WTC11 (cell line): ENCODE measurements around the gene MAML2. TPM values are rescaled to one million over a fixed set of nuclear protein-coding genes. Genes with fewer than 3 reads are reported as not detected.

ENCODE experiments used
- ATAC-seq: fragments of 200-7000 bp; cut with Tn5 transposase; 2 replicates; pipeline ENCODE4 v1.10.0; 2021; ENCODE audit warnings: mild to moderate bottlenecking, moderate library complexity
- CTCF ChIA-PET: fragments of 300-600 bp; sonication (Branson Sonifier 250); formaldehyde crosslinking; loops from one replicate; lab custom pipeline; 2021; ENCODE audit warnings: antibody characterized with exemption; lab: Charles Lee
- POLR2A ChIA-PET: fragments of 350-600 bp; sonication (Branson Sonifier 250); formaldehyde crosslinking; loops from one replicate; lab custom pipeline; 2021; ENCODE audit warnings: antibody characterized with exemption; lab: Charles Lee
- DNase-seq: peaks from one replicate; pipeline ENCODE4 v3.0.0; 2021; ENCODE audit warnings: low spot score
- H3K27ac Mint-ChIP-seq: 2 replicates; pipeline ENCODE4 v1.8.0; 2021; ENCODE audit warnings: mixed read lengths
- H3K27me3 Mint-ChIP-seq: 2 replicates; pipeline ENCODE4 v1.8.0; 2021; ENCODE audit warnings: low read depth, mild to moderate bottlenecking, moderate library complexity, mixed read lengths
- H3K36me3 Mint-ChIP-seq: 2 replicates; pipeline ENCODE4 v1.8.0; 2021; ENCODE audit warnings: mixed read lengths
- H3K4me1 Mint-ChIP-seq: 2 replicates; pipeline ENCODE4 v1.8.0; 2022; ENCODE audit warnings: mixed read lengths
- H3K4me3 Mint-ChIP-seq: 2 replicates; pipeline ENCODE4 v1.8.0; 2021; ENCODE audit warnings: mild to moderate bottlenecking, moderate library complexity, mixed read lengths
- H3K9me3 Mint-ChIP-seq: 2 replicates; pipeline ENCODE4 v1.8.0; 2021; ENCODE audit warnings: mixed read lengths
- CDX4 ChIP-seq: fragments of 250-450 bp; sonication (Bioruptor Pico); IDR thresholded peaks from 2 replicates; pipeline ENCODE4 v1.9.0; 2021; ENCODE audit warnings: moderate library complexity, mild to moderate bottlenecking, inconsistent platforms, borderline replicate concordance
- E2F4 ChIP-seq: sonication (generic); formaldehyde crosslinking; IDR thresholded peaks from 2 replicates; pipeline ENCODE4 v1.8.1; 2022; ENCODE audit warnings: low read depth, mild to moderate bottlenecking, moderate library complexity, missing genetic modification reagents, borderline replicate concordance
- EMX1 ChIP-seq: fragments of 250-450 bp; sonication (Bioruptor Pico); IDR thresholded peaks from 2 replicates; pipeline ENCODE4 v1.8.0; 2021; ENCODE audit warnings: mild to moderate bottlenecking
- FOXK1 ChIP-seq: sonication (generic); formaldehyde crosslinking; IDR thresholded peaks from 2 replicates; pipeline ENCODE4 v1.8.0; 2022; ENCODE audit warnings: mild to moderate bottlenecking, moderate library complexity, missing genetic modification reagents
- IRF1 ChIP-seq: sonication (generic); formaldehyde crosslinking; IDR thresholded peaks from 2 replicates; pipeline ENCODE4 v1.8.0; 2023; ENCODE audit warnings: missing genetic modification reagents
- JAZF1 ChIP-seq: fragments of 250-450 bp; sonication (Bioruptor Pico); IDR thresholded peaks from 2 replicates; pipeline ENCODE4 v1.9.0; 2021; ENCODE audit warnings: moderate library complexity, mild to moderate bottlenecking, inconsistent platforms
- MXD4 ChIP-seq: fragments of 250-450 bp; sonication (Bioruptor Pico); IDR thresholded peaks from 2 replicates; pipeline ENCODE4 v1.8.0; 2021; ENCODE audit warnings: mild to moderate bottlenecking, moderate library complexity, borderline replicate concordance
- MYBL2 ChIP-seq: sonication (generic); formaldehyde crosslinking; IDR thresholded peaks from 2 replicates; pipeline ENCODE4 v1.8.1; 2023; ENCODE audit warnings: mild to moderate bottlenecking, moderate library complexity, missing genetic modification reagents
- NFYB ChIP-seq: sonication (generic); formaldehyde crosslinking; conservative IDR thresholded peaks from 2 replicates; pipeline ENCODE4 v1.8.0; 2022; ENCODE audit warnings: low read depth, missing genetic modification reagents
- NR2C2 ChIP-seq: sonication (generic); formaldehyde crosslinking; IDR thresholded peaks from 2 replicates; pipeline ENCODE4 v1.8.0; 2022; ENCODE audit warnings: mild to moderate bottlenecking, missing genetic modification reagents
- OVOL2 ChIP-seq: fragments of 250-450 bp; sonication (Bioruptor Pico); IDR thresholded peaks from 2 replicates; pipeline ENCODE4 v1.9.0; 2021; ENCODE audit warnings: mild to moderate bottlenecking, borderline replicate concordance
- PRRX2 ChIP-seq: fragments of 250-450 bp; sonication (Bioruptor Pico); IDR thresholded peaks from 2 replicates; pipeline ENCODE4 v1.8.0; 2021; ENCODE audit warnings: mild to moderate bottlenecking
- TEAD1 ChIP-seq: sonication (generic); formaldehyde crosslinking; IDR thresholded peaks from 2 replicates; pipeline ENCODE4 v1.8.0; 2022; ENCODE audit warnings: mild to moderate bottlenecking, missing genetic modification reagents
- ZMAT4 ChIP-seq: fragments of 250-450 bp; sonication (Bioruptor Pico); IDR thresholded peaks from 2 replicates; pipeline ENCODE4 v1.9.0; 2021; ENCODE audit warnings: mild to moderate bottlenecking
- ZNF138 ChIP-seq: sonication (generic); formaldehyde crosslinking; conservative IDR thresholded peaks from 2 replicates; pipeline ENCODE4 v1.8.1; 2022; ENCODE audit warnings: mild to moderate bottlenecking, moderate library complexity, missing genetic modification reagents
- ZNF416 ChIP-seq: fragments of 250-450 bp; sonication (Bioruptor Pico); IDR thresholded peaks from 2 replicates; pipeline ENCODE4 v1.9.0; 2021; ENCODE audit warnings: mild to moderate bottlenecking, inconsistent platforms
- total RNA-seq: library from RNA; stranded (reverse); gene quantifications from 3 replicates; pipeline ENCODE4 v1.2.3, GENCODE V29; 2021
- TF ChIP-seq, protein P1 (sequence below): fragments of 250-450 bp; sonication (Bioruptor Pico); IDR thresholded peaks from 2 replicates; pipeline ENCODE4 v2.1.2; 2022; ENCODE audit warnings: mild to moderate bottlenecking, moderate library complexity
- TF ChIP-seq, protein P2 (sequence below): fragments of 250-450 bp; sonication (Bioruptor Pico); IDR thresholded peaks from 2 replicates; pipeline ENCODE4 v1.8.0; 2021; ENCODE audit warnings: mild to moderate bottlenecking
- TF ChIP-seq, protein P3 (sequence below): fragments of 250-450 bp; sonication (Bioruptor Pico); IDR thresholded peaks from 2 replicates; pipeline ENCODE4 v1.9.0; 2021; ENCODE audit warnings: mild to moderate bottlenecking, borderline replicate concordance
- TF ChIP-seq, protein P4 (sequence below): sonication (generic); formaldehyde crosslinking; IDR thresholded peaks from 2 replicates; pipeline ENCODE4 v1.8.1; 2023; ENCODE audit warnings: mild to moderate bottlenecking, moderate library complexity, missing genetic modification reagents

MAML2 gene
- total RNA-seq, 1 experiment from 2014 or later: 8.1 TPM

- TF ChIP-seq MYBL2 (CRISPR knock-in tag): no peak
- no peak for TF ChIP-seq ZMAT4 (CRISPR knock-in tag)
These were observed 297.2 kb downstream of the MAML2 start (continued) for GRCh38 chr11:96045622-96046456.

GRCh38 chr11:96044747-96045146 is 298.2 kb downstream of the MAML2 start:
- Mint-ChIP-seq H3K9me3 (no peaks in the 10 kb centered on the region), H3K27ac (no peak overlapping the region), H3K4me3 (no peak overlapping the region), H3K4me1 (peaks cover 25% of the 10 kb centered on the region), H3K36me3 (no peaks in the 10 kb centered on the region), H3K27me3 (no peaks in the 10 kb centered on the region; the same call in 1 of the 2 replicates)
- DNase-seq (no peak), ATAC-seq (no peak)
- ChIA-PET POLR2A (no interaction called here), CTCF (no interaction called here)
- TF ChIP-seq, protein P1, sequence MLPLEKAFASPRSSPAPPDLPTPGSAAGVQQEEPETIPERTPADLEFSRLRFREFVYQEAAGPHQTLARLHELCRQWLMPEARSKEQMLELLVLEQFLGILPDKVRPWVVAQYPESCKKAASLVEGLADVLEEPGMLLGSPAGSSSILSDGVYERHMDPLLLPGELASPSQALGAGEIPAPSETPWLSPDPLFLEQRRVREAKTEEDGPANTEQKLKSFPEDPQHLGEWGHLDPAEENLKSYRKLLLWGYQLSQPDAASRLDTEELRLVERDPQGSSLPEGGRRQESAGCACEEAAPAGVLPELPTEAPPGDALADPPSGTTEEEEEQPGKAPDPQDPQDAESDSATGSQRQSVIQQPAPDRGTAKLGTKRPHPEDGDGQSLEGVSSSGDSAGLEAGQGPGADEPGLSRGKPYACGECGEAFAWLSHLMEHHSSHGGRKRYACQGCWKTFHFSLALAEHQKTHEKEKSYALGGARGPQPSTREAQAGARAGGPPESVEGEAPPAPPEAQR (CRISPR knock-in tag): no peak
- TF ChIP-seq, protein P2, sequence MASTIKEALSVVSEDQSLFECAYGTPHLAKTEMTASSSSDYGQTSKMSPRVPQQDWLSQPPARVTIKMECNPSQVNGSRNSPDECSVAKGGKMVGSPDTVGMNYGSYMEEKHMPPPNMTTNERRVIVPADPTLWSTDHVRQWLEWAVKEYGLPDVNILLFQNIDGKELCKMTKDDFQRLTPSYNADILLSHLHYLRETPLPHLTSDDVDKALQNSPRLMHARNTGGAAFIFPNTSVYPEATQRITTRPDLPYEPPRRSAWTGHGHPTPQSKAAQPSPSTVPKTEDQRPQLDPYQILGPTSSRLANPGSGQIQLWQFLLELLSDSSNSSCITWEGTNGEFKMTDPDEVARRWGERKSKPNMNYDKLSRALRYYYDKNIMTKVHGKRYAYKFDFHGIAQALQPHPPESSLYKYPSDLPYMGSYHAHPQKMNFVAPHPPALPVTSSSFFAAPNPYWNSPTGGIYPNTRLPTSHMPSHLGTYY: no peak
- TF ChIP-seq FOXK1 (no peak), NR2C2 (no peak), OVOL2 (CRISPR knock-in tag) (no peak), TEAD1 (CRISPR knock-in tag) (no peak), PRRX2 (CRISPR knock-in tag) (no peak), EMX1 (CRISPR knock-in tag) (no peak), IRF1 (CRISPR knock-in tag) (no peak), ZNF416 (CRISPR knock-in tag) (no peak), ZNF138 (no peak), CDX4 (CRISPR knock-in tag) (no peak), E2F4 (CRISPR knock-in tag) (no peak), MXD4 (CRISPR knock-in tag) (no peak), NFYB (CRISPR knock-in tag) (no peak), JAZF1 (CRISPR knock-in tag) (no peak)
- TF ChIP-seq, protein P3, sequence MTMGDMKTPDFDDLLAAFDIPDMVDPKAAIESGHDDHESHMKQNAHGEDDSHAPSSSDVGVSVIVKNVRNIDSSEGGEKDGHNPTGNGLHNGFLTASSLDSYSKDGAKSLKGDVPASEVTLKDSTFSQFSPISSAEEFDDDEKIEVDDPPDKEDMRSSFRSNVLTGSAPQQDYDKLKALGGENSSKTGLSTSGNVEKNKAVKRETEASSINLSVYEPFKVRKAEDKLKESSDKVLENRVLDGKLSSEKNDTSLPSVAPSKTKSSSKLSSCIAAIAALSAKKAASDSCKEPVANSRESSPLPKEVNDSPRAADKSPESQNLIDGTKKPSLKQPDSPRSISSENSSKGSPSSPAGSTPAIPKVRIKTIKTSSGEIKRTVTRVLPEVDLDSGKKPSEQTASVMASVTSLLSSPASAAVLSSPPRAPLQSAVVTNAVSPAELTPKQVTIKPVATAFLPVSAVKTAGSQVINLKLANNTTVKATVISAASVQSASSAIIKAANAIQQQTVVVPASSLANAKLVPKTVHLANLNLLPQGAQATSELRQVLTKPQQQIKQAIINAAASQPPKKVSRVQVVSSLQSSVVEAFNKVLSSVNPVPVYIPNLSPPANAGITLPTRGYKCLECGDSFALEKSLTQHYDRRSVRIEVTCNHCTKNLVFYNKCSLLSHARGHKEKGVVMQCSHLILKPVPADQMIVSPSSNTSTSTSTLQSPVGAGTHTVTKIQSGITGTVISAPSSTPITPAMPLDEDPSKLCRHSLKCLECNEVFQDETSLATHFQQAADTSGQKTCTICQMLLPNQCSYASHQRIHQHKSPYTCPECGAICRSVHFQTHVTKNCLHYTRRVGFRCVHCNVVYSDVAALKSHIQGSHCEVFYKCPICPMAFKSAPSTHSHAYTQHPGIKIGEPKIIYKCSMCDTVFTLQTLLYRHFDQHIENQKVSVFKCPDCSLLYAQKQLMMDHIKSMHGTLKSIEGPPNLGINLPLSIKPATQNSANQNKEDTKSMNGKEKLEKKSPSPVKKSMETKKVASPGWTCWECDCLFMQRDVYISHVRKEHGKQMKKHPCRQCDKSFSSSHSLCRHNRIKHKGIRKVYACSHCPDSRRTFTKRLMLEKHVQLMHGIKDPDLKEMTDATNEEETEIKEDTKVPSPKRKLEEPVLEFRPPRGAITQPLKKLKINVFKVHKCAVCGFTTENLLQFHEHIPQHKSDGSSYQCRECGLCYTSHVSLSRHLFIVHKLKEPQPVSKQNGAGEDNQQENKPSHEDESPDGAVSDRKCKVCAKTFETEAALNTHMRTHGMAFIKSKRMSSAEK (CRISPR knock-in tag): no peak
- TF ChIP-seq, protein P4, sequence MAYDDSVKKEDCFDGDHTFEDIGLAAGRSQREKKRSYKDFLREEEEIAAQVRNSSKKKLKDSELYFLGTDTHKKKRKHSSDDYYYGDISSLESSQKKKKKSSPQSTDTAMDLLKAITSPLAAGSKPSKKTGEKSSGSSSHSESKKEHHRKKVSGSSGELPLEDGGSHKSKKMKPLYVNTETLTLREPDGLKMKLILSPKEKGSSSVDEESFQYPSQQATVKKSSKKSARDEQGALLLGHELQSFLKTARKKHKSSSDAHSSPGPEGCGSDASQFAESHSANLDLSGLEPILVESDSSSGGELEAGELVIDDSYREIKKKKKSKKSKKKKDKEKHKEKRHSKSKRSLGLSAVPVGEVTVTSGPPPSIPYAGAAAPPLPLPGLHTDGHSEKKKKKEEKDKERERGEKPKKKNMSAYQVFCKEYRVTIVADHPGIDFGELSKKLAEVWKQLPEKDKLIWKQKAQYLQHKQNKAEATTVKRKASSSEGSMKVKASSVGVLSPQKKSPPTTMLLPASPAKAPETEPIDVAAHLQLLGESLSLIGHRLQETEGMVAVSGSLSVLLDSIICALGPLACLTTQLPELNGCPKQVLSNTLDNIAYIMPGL: no peak
